Endothelial cell of umbilical vein (primary cell): Measurements from ENCODE around the gene ENKUR. TPM values are rescaled to one million over a fixed set of nuclear protein-coding genes. Genes with fewer than 3 reads are reported as not detected.

ENCODE experiments used
- BruUV-seq: library from RNA; stranded (reverse); fragments of 400-500 nt; replicated peaks from 2 replicates; lab custom pipeline; 2021; lab: Mats Ljungman, UMichigan
- CTCF ChIA-PET: fragments of 300-600, 350-600 bp; sonication (Branson Sonifier 250); formaldehyde crosslinking; loops from one replicate; lab custom pipeline; 2021; ENCODE audit warnings: antibody characterized with exemption, inconsistent platforms; lab: Charles Lee
- POLR2A ChIA-PET: fragments of 300-600, 350-600 bp; sonication (Branson Sonifier 250); formaldehyde crosslinking; loops from one replicate; lab custom pipeline; 2021; ENCODE audit warnings: antibody characterized with exemption, inconsistent platforms; lab: Charles Lee
- DNase-seq: peaks from one replicate; pipeline ENCODE4 v3.0.0-alpha.2; 2011; ENCODE audit warnings: low read depth, low spot score
- FAIRE-seq: peaks from 2 replicates; lab custom pipeline; 2011; peaks lifted over from hg19 to GRCh38; lab: Jason Lieb, UNC
- H2AFZ ChIP-seq: 2 replicates; pipeline ENCODE4 v1.6.0; 2012; ENCODE audit warnings: low read depth, low read length, control low read depth, inconsistent platforms
- H3K27ac ChIP-seq: 2 replicates; pipeline ENCODE4 v1.5.1; 2011; ENCODE audit warnings: low read depth, mild to moderate bottlenecking, control low read depth, low read length, moderate library complexity; ENCODE audit not compliant: insufficient read depth
- H3K27me3 ChIP-seq, 2 experiments: 2 replicates each; pipeline versions ENCODE4 v1.6.0 to v1.6.1; 2011; ENCODE audit warnings: low read length in 2 of 2, mixed read lengths in 1 of 2; ENCODE audit not compliant: control insufficient read depth in 2 of 2, insufficient read depth in 2 of 2
- H3K36me3 ChIP-seq, 2 experiments: 2 replicates in 1 of 2; 3 replicates in 1 of 2; pipeline ENCODE4 v1.5.1; 2011; ENCODE audit warnings: low read length in 2 of 2, mild to moderate bottlenecking in 1 of 2, moderate library complexity in 1 of 2; ENCODE audit not compliant: control insufficient read depth in 2 of 2, insufficient read depth in 2 of 2; ENCODE audit errors: extremely low read depth in 1 of 2
- H3K4me1 ChIP-seq: 3 replicates; pipeline ENCODE4 v1.5.1; 2011; ENCODE audit warnings: mild to moderate bottlenecking, low read length; ENCODE audit not compliant: control insufficient read depth, insufficient read depth; ENCODE audit errors: extremely low read depth
- H3K4me2 ChIP-seq: 2 replicates; pipeline ENCODE4 v1.6.1; 2011; ENCODE audit warnings: low read length, control low read depth, mixed read lengths; ENCODE audit not compliant: insufficient read depth
- H3K4me3 ChIP-seq, 3 experiments: fragments of 200-600 bp in 1 of 3; sonication (generic), shearing (Covaris generic) in 1 of 3; replicated peaks in 1 of 3; 2 replicates each; pipeline ENCODE4 v1.5.1; 2011 to 2016; ENCODE audit warnings: control low read depth in 3 of 3, low read length in 3 of 3, mild to moderate bottlenecking in 2 of 3, inconsistent platforms in 1 of 3, low read depth in 1 of 3, moderate library complexity in 1 of 3; ENCODE audit not compliant: insufficient read depth in 1 of 3
- H3K79me2 ChIP-seq: 2 replicates; pipeline ENCODE4 v1.6.0; 2012; ENCODE audit warnings: low read length, inconsistent platforms; ENCODE audit not compliant: control insufficient read depth, insufficient read depth
- H3K9ac ChIP-seq: replicated peaks from 2 replicates; pipeline ENCODE3; 2011; ENCODE audit warnings: low read length, control low read depth; ENCODE audit not compliant: insufficient read depth; ENCODE audit errors: extremely low read depth
- H3K9me1 ChIP-seq: replicated peaks from 3 replicates; pipeline ENCODE4 v1.6.0; 2011; ENCODE audit warnings: mild to moderate bottlenecking, low read length; ENCODE audit not compliant: control insufficient read depth, insufficient read depth; ENCODE audit errors: extremely low read depth
- H3K9me3 ChIP-seq: replicated peaks from 2 replicates; pipeline ENCODE4 v1.5.1; 2012; ENCODE audit warnings: low read length, inconsistent platforms; ENCODE audit not compliant: control insufficient read depth, insufficient read depth
- H4K20me1 ChIP-seq: replicated peaks from 2 replicates; pipeline ENCODE3; 2011; ENCODE audit warnings: mild to moderate bottlenecking, low read length; ENCODE audit not compliant: control insufficient read depth, insufficient read depth; ENCODE audit errors: extremely low read depth
- EZH2 ChIP-seq: IDR thresholded peaks from 2 replicates; pipeline ENCODE4 v1.6.1; 2012; ENCODE audit warnings: borderline replicate concordance, low read depth, mild to moderate bottlenecking, moderate library complexity, low read length, inconsistent platforms; ENCODE audit not compliant: severe bottlenecking
- FOS ChIP-seq: IDR thresholded peaks from 2 replicates; pipeline ENCODE4 v1.6.1; 2011; ENCODE audit warnings: mild to moderate bottlenecking, low read length, moderate library complexity, borderline replicate concordance; ENCODE audit not compliant: insufficient read depth
- GATA2 ChIP-seq: IDR thresholded peaks from 2 replicates; pipeline ENCODE4 v1.7.0; 2011; ENCODE audit warnings: low read depth, mild to moderate bottlenecking, moderate library complexity, mixed read lengths, low read length; ENCODE audit not compliant: insufficient read length, insufficient read depth
- JUN ChIP-seq: IDR thresholded peaks from 2 replicates; pipeline ENCODE4 v1.6.1; 2011; ENCODE audit warnings: borderline replicate concordance, low read depth; ENCODE audit not compliant: insufficient read length, insufficient read depth
- MYC ChIP-seq: IDR thresholded peaks from one replicate; pipeline ENCODE4 v1.6.1; 2011; ENCODE audit warnings: mild to moderate bottlenecking, low read depth, low read length
- POLR2A ChIP-seq: IDR thresholded peaks from 2 replicates; pipeline ENCODE4 v1.6.1; 2012; ENCODE audit warnings: low read depth, mild to moderate bottlenecking, control low read depth, low read length
- POLR2AphosphoS5 ChIP-seq: IDR thresholded peaks from 2 replicates; pipeline ENCODE4 v1.6.1; 2012; ENCODE audit warnings: low read depth, mild to moderate bottlenecking, control low read depth, low read length, moderate library complexity; ENCODE audit not compliant: insufficient read depth
- dilution Hi-C: fragments of 300-500 bp; cut with MboI; formaldehyde crosslinking; loops from one replicate; pipeline ENCODE4 v1.15.0; 2019; ENCODE audit warnings: low sequenced_read_pairs; ENCODE audit not compliant: extremely low pct_ligation_motif_present
- intact Hi-C: fragments of 100-400 bp; cut with micrococcal nuclease; formaldehyde crosslinking; loops from one replicate; pipeline ENCODE4 v1.10.0; 2022
- polyA plus RNA-seq, 4 experiments: library from polyadenylated mRNA; depleted of rRNA in 3 of 4; stranded (reverse) in 3 of 4; unstranded in 1 of 4; fragments of >200 nt; gene quantifications; 2 replicates each; pipeline versions ENCODE4 v1.2.1 to v1.2.3, GENCODE V29; 2011 to 2012; ENCODE audit warnings: missing spikeins in 1 of 4
- total RNA-seq: library from RNA; stranded (reverse); gene quantifications from 2 replicates; pipeline ENCODE4 v1.2.3, GENCODE V29; 2021
- TF ChIP-seq, protein P1 (sequence below), 2 donors: IDR thresholded peaks; 1 replicate in 1 of 2; 2 replicates in 1 of 2; pipeline ENCODE4 v1.5.1; 2011; ENCODE audit warnings: low read length in 2 of 2, mild to moderate bottlenecking in 2 of 2, moderate library complexity in 2 of 2, control low read depth in 1 of 2, inconsistent platforms in 1 of 2, low read depth in 1 of 2; ENCODE audit not compliant: insufficient read depth in 1 of 2; ENCODE audit errors: extremely low read depth in 1 of 2
- TF ChIP-seq, protein P2 (sequence below): IDR thresholded peaks from 2 replicates; pipeline ENCODE4 v1.6.1; 2011; ENCODE audit not compliant: insufficient read depth, insufficient read length

Gene ENKUR
- total and polyA plus RNA-seq, 2 donors (not counting 3 experiments of a cell fraction or from before 2014, with no cell fraction given) = 0.07 to 0.35 TPM

DNA sequence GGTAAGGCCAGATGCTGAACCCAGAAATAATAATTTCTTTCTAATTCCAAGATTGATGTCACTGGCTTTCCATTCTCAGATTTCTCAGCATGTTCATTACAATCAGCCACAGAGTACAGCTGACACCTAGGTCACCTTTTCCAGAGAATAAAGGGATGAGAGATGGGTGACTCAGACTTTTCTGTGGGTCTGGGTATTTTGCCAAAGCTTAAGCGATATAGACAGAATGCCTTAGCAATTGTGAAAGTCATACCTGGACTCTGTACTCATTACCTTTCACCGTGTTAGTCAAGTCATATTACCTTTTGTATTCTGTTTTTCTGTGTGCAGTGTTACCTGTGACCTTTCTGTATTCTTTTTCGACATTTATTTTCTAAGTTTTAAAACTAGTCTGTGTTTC, 53.0 kb downstream of the ENKUR start:
- ChIA-PET POLR2A (interaction anchor here (0.6 kb wide), 1 partner anchor 9 kb away, joined by 3 read pairs; no protein-coding TSS in a partner anchor), CTCF (interaction anchor here (1.4 kb wide), 1 partner anchor 33 kb away, joined by 4 read pairs; no protein-coding TSS in a partner anchor)
- Histone ChIP-seq H3K27ac (no peak overlapping the region), H3K4me3 (no peak overlapping the region), H4K20me1 (no peaks in the 10 kb centered on the region), H3K36me3 (no peaks in the 10 kb centered on the region), H3K9me3 (no peaks in the 10 kb centered on the region), H3K9me1 (no peaks in the 10 kb centered on the region), H3K9ac (no peak overlapping the region), H3K79me2 (no peaks in the 10 kb centered on the region), H2AFZ (no peak overlapping the region), H3K4me2 (no peak overlapping the region), H3K4me1 (peaks cover 14% of the 10 kb centered on the region), H3K27me3 (no peaks in the 10 kb centered on the region)
- no TSS peak for BruUV-seq
- TF ChIP-seq MYC (no peak), GATA2 (no peak), FOS (no peak), POLR2AphosphoS5 (no peak), EZH2 (no peak), JUN (no peak), POLR2A (no peak)
- TF ChIP-seq, protein P1, sequence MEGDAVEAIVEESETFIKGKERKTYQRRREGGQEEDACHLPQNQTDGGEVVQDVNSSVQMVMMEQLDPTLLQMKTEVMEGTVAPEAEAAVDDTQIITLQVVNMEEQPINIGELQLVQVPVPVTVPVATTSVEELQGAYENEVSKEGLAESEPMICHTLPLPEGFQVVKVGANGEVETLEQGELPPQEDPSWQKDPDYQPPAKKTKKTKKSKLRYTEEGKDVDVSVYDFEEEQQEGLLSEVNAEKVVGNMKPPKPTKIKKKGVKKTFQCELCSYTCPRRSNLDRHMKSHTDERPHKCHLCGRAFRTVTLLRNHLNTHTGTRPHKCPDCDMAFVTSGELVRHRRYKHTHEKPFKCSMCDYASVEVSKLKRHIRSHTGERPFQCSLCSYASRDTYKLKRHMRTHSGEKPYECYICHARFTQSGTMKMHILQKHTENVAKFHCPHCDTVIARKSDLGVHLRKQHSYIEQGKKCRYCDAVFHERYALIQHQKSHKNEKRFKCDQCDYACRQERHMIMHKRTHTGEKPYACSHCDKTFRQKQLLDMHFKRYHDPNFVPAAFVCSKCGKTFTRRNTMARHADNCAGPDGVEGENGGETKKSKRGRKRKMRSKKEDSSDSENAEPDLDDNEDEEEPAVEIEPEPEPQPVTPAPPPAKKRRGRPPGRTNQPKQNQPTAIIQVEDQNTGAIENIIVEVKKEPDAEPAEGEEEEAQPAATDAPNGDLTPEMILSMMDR (IDR thresholded peaks at IDR 0.05; ENCODE audit: extremely low read depth in 1 of 2, insufficient read depth in 1 of 2, low read depth in 1 of 2, low read length in 2 of 2) = no peak
- TF ChIP-seq, protein P2, sequence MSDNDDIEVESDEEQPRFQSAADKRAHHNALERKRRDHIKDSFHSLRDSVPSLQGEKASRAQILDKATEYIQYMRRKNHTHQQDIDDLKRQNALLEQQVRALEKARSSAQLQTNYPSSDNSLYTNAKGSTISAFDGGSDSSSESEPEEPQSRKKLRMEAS = no peak
- DNase-seq = no peak
- dilution Hi-C loops = no loop called here
- intact Hi-C loops = no loop called here
- FAIRE-seq = no peak
